Colonic mucosa (tissue), 4 donors: ENCODE results near the gene RABIF. TPM values are rescaled to one million over a fixed set of nuclear protein-coding genes. Genes with fewer than 3 reads are reported as not detected.
A peak's percentile ranks its signal among the peaks of the same experiment; 100 is the strongest.

ENCODE experiments used
- DNase-seq: peaks from one replicate; pipeline ENCODE4 v3.0.0-alpha.2; 2020
- H3K27ac ChIP-seq: fragments of 200-600 bp; one replicate; pipeline ENCODE4 v1.8.0; 2021
- H3K27me3 ChIP-seq: fragments of 200-600 bp; one replicate; pipeline ENCODE4 v1.8.0; 2021
- H3K36me3 ChIP-seq: fragments of 200-600 bp; one replicate; pipeline ENCODE4 v1.8.0; 2021
- H3K4me1 ChIP-seq: fragments of 200-600 bp; one replicate; pipeline ENCODE4 v1.8.0; 2021; ENCODE audit warnings: mild to moderate bottlenecking
- H3K4me3 ChIP-seq: fragments of 200-600 bp; one replicate; pipeline ENCODE4 v1.8.0; 2021
- H3K9ac ChIP-seq, 2 donors: one replicate each; pipeline ENCODE4 v1.7.0; 2013; ENCODE audit warnings: control low read depth in 2 of 2, low read depth in 2 of 2, low read length in 2 of 2
- H3K9me3 ChIP-seq: fragments of 200-600 bp; one replicate; pipeline ENCODE4 v1.8.0; 2021
- CTCF ChIP-seq: fragments of 200-600 bp; IDR thresholded peaks from one replicate; pipeline ENCODE4 v1.8.0; 2022; ENCODE audit warnings: antibody characterized with exemption, mild to moderate bottlenecking
- intact Hi-C: fragments of 100-400 bp; cut with DNase I; formaldehyde crosslinking; loops from one replicate; pipeline ENCODE4 v1.14.1; 2022
- total RNA-seq, 2 donors: library from RNA; stranded (reverse); fragmentation: NEBNext Ultra II Directional in 1 of 2; extraction: Animal tissue kit (Norgen Biotek cat#: 25700) in 1 of 2; gene quantifications; one replicate each; pipeline ENCODE4 v1.2.1, GENCODE V29; 2021
- donor health status: healthy.
- donor health status: DM: no; HTN: no; CAD: no.
- donor health status: DM: no; HTN: no; CAD: no.

The RABIF gene
- total RNA-seq, 2 donors from 2014 or later = 11.9 to 12.0 TPM

- intact Hi-C loops = no loop called here
- Histone ChIP-seq H3K9me3 (no peaks in the 10 kb centered on the region), H3K36me3 (no peaks in the 10 kb centered on the region), H3K4me1 (peaks cover 2% of the 10 kb centered on the region), H3K27me3 (no peaks in the 10 kb centered on the region), H3K4me3 (no peak overlapping the region), H3K27ac (no peak overlapping the region), H3K9ac (no peak overlapping the region)
- no peak for DNase-seq
- no peak for TF ChIP-seq CTCF
These were observed 26.0 kb downstream of the RABIF start for GRCh38 chr1:202862679-202863560.

- Histone ChIP-seq H3K27me3 (no peaks in the 10 kb centered on the region), H3K27ac (peak overlapping the region; percentile 60), H3K4me1 (peaks cover 2% of the 10 kb centered on the region), H3K9ac (peak overlapping the region; percentile 40 to 78), H3K4me3 (peak overlapping the region; percentile 72), H3K9me3 (no peaks in the 10 kb centered on the region), H3K36me3 (no peaks in the 10 kb centered on the region)
- no peak for TF ChIP-seq CTCF
- peak; percentile 95 for DNase-seq
- intact Hi-C loops = no loop called here
These were observed 27.4 kb downstream of the RABIF start for GRCh38 chr1:202861420-202862132.

DNA sequence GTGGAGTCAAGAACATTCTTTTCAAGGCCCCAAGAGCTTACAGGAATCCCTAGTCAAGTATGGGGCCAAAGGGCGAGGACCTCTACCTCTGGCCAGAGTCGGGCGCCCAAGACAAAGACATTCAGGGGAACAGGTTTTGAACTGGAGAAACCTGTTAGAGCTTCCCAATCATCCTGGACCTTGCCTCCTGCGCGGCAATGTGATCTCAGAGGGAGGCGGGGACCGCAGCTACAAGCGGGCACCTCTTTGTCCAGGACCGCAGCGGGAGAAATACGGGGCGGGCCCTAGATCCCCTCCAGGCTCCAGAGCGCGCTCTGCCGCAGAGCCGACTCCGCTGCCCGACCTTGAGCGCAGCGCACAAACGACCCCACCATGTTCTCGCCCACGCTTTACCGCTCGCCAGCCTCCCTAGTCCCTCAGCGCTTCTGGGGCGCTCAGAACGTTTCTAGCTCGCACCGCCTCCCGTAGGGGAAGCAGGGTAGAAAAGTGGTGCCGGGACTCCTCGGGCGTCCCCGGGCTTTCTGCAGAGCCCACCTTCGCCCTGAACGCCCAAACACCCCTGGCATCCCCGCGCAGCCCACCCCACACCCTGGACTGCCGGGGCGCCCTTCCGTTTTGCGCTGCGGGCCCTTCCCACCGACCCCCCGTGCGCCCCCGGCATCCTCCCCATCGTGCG is 28.1 kb downstream of the RABIF start:
- peak overlapping the region; percentile 40 to 78 for H3K9ac ChIP-seq
- no peak for TF ChIP-seq CTCF
- H3K27me3 ChIP-seq = no peaks in the 10 kb centered on the region
- H3K36me3 ChIP-seq = no peaks in the 10 kb centered on the region
- H3K9me3 ChIP-seq = no peaks in the 10 kb centered on the region
- DNase-seq = peak; percentile 89
- H3K4me3 ChIP-seq = peak overlapping the region; percentile 72
- H3K4me1 ChIP-seq = peaks cover 2% of the 10 kb centered on the region
- intact Hi-C loops = no loop called here
- peak overlapping the region; percentile 60 for H3K27ac ChIP-seq

GRCh38 chr1:202858789-202859414 is 30.0 kb downstream of the RABIF start:
- H3K27ac ChIP-seq = peak overlapping the region; percentile 18
- H3K9ac ChIP-seq = peak overlapping the region in 1 of 2 donors; percentile 0
- TF ChIP-seq CTCF = no peak
- no peaks in the 10 kb centered on the region for H3K36me3 ChIP-seq
- no peaks in the 10 kb centered on the region for H3K9me3 ChIP-seq
- peaks cover 2% of the 10 kb centered on the region for H3K4me1 ChIP-seq
- H3K27me3 ChIP-seq = no peaks in the 10 kb centered on the region
- intact Hi-C loops = no loop called here
- no peak overlapping the region for H3K4me3 ChIP-seq
- no peak for DNase-seq

GRCh38 chr1:202858331-202858730 is 30.6 kb downstream of the RABIF start:
- H3K4me1 ChIP-seq = peaks cover 2% of the 10 kb centered on the region
- intact Hi-C loops = no loop called here
- H3K4me3 ChIP-seq = no peak overlapping the region
- H3K36me3 ChIP-seq = no peaks in the 10 kb centered on the region
- H3K9ac ChIP-seq = peak overlapping the region in 1 of 2 donors; percentile 0
- no peaks in the 10 kb centered on the region for H3K27me3 ChIP-seq
- no peak for DNase-seq
- TF ChIP-seq CTCF = no peak
- peak overlapping the region; percentile 18 for H3K27ac ChIP-seq
- H3K9me3 ChIP-seq = no peaks in the 10 kb centered on the region
